GM13977 (cell line): ENCODE results near the gene COMT.

Experiments used
- DNase-seq: peaks from one replicate; pipeline ENCODE4 v3.0.0; 2012; ENCODE audit warnings: low spot score
- CTCF ChIP-seq: IDR thresholded peaks from 2 replicates; pipeline ENCODE4 v1.5.1; 2012; ENCODE audit warnings: mild to moderate bottlenecking, control low read depth; ENCODE audit not compliant: insufficient read depth; ENCODE audit errors: extremely low read depth, missing control alignments
- in situ Hi-C: fragments of 300-500 bp; cut with MboI; formaldehyde crosslinking; loops from one replicate; pipeline ENCODE4 v1.12.0; 2022; ENCODE audit warnings: low sequenced_read_pairs, low pct_unique_long_range_greater_than_20kb, mixed read lengths, inconsistent platforms; ENCODE audit not compliant: unreplicated experiment

COMT gene

GRCh38 chr22:19965771-19966709 is 24.5 kb downstream of the COMT start:
- peak; percentile 18 for TF ChIP-seq CTCF
- in situ Hi-C loops, result loop anchor here (25.0 kb wide), 2 partner anchors 104 to 321 kb away; partner anchors contain the start of genes GNB1L and RTL10
- no peak for DNase-seq

- no peak for DNase-seq
- TF ChIP-seq CTCF, result no peak
- in situ Hi-C loops, result loop anchor here (25.0 kb wide), 2 partner anchors 105 to 320 kb away; partner anchors contain the start of genes GNB1L and RTL10
These were observed 25.6 kb downstream of the COMT start for GRCh38 chr22:19966908-19967750.

GRCh38 chr22:19967850-19968449 is 26.4 kb downstream of the COMT start:
- no peak for TF ChIP-seq CTCF
- DNase-seq, result no peak
- in situ Hi-C loops, result loop anchor here (25.0 kb wide), 2 partner anchors 106 to 319 kb away; partner anchors contain the start of genes GNB1L and RTL10

- DNase-seq, result no peak
- in situ Hi-C loops, result loop anchor here (25.0 kb wide), 2 partner anchors 106 to 319 kb away; partner anchors contain the start of genes GNB1L and RTL10
- no peak for TF ChIP-seq CTCF
These were observed 26.9 kb downstream of the COMT start for GRCh38 chr22:19968450-19968891.

- TF ChIP-seq CTCF, result no peak
- in situ Hi-C loops, result loop anchor here (25.0 kb wide), 2 partner anchors 107 to 318 kb away; partner anchors contain the start of genes GNB1L and RTL10
- no peak for DNase-seq
These were observed 27.8 kb downstream of the COMT start for GRCh38 chr22:19969141-19969928.
